Brain microvascular endothelial cell (primary cell): ENCODE measurements around the gene MSI2.

Experiments used
- DNase-seq: peaks from one replicate; pipeline ENCODE4 v3.0.0-alpha.2; 2020
- H3K27ac ChIP-seq: fragments of 250-450 bp; sonication (Bioruptor Pico); 2 replicates; pipeline ENCODE4 v1.5.1; 2020; ENCODE audit warnings: mild to moderate bottlenecking, moderate library complexity
- H3K27me3 ChIP-seq: fragments of 250-450 bp; sonication (Bioruptor Pico); replicated peaks from 2 replicates; pipeline ENCODE4 v1.5.1; 2020; ENCODE audit warnings: mild to moderate bottlenecking
- H3K36me3 ChIP-seq: fragments of 250-450 bp; sonication (Bioruptor Pico); replicated peaks from 2 replicates; pipeline ENCODE4 v1.5.1; 2020; ENCODE audit warnings: mild to moderate bottlenecking
- H3K4me3 ChIP-seq: 2 replicates; pipeline ENCODE4 v1.5.1; 2011; ENCODE audit warnings: low read depth, mild to moderate bottlenecking, control low read depth, low read length, moderate library complexity
- in situ Hi-C: cut with HindIII; loops from 2 replicates; pipeline ENCODE4 v1.10.0; 2017; ENCODE audit warnings: low sequenced_read_pairs, low pct_ligation_motif_present
- TF ChIP-seq, protein P1 (sequence below): IDR thresholded peaks from 2 replicates; pipeline ENCODE4 v1.5.1; 2011; ENCODE audit warnings: low read depth, mild to moderate bottlenecking, moderate library complexity, low read length, control low read depth, inconsistent platforms; ENCODE audit errors: missing control alignments

MSI2 gene

DNA sequence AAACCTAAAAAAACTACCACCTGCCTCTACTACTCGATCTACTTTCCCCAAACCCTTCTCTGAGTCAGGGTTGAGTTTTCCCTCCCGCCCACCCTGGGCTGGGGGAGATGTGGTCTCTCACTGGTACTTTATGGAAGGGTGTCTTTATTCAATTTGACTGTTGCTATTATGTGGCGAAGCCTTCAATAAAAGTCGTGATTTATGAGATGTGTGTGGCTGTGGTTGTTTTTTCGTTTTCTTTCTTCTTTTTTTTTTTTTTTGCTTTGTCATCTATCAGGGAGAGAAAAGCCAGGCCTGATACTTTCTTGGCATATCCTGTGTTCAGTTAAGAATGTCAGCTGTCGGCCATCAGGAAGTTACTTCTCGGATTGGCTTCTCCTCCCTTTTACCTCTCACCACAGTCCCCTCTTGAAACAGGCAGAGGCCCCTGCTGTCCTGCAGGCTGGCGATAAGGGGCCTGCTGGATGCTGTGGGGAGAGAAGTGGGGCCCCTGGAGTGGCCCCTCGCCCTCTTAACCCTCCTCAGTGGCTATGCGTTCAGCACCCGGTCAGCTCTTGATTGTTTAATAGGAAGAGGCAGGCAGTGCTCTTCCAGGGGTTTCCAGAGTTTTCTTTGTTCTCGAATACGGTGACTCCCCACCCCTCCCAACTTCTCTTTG is 123.0 kb downstream of the MSI2 start:
- H3K27ac ChIP-seq: no peak overlapping the region
- TF ChIP-seq, protein P1, sequence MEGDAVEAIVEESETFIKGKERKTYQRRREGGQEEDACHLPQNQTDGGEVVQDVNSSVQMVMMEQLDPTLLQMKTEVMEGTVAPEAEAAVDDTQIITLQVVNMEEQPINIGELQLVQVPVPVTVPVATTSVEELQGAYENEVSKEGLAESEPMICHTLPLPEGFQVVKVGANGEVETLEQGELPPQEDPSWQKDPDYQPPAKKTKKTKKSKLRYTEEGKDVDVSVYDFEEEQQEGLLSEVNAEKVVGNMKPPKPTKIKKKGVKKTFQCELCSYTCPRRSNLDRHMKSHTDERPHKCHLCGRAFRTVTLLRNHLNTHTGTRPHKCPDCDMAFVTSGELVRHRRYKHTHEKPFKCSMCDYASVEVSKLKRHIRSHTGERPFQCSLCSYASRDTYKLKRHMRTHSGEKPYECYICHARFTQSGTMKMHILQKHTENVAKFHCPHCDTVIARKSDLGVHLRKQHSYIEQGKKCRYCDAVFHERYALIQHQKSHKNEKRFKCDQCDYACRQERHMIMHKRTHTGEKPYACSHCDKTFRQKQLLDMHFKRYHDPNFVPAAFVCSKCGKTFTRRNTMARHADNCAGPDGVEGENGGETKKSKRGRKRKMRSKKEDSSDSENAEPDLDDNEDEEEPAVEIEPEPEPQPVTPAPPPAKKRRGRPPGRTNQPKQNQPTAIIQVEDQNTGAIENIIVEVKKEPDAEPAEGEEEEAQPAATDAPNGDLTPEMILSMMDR: no peak
- DNase-seq: no peak
- H3K27me3 ChIP-seq: no peaks in the 10 kb centered on the region
- H3K36me3 ChIP-seq: no peaks in the 10 kb centered on the region
- no peak overlapping the region for H3K4me3 ChIP-seq
- in situ Hi-C loops: no loop called here

DNA sequence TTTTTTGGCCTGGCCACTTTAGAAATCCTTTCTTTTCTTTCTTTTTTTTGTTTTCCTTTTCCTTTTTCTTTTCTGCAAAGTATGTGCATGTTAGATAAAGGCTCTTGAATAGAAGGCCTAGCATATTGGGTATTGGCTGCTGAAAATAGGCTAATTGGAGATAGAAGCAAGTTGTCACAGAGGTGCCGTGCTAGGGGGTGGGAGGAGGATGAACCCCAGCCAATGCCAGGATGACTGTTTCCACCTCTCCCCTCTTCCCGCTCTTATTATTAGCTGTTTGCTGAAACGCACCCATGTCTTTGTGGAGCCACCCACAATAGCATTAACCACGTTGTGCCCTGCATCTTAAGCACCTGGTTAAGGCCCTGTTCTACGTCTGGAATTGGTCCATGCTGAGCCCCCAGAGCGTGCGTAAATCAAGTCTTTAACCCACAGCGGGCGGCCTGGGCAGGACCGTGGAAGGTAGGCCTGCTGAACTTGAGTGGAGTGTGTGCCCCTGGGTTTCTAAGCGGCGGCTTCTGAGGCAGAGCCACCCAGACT is 123.6 kb downstream of the MSI2 start:
- in situ Hi-C loops: no loop called here
- Histone ChIP-seq H3K27ac (no peak overlapping the region), H3K36me3 (no peaks in the 10 kb centered on the region), H3K27me3 (no peaks in the 10 kb centered on the region), H3K4me3 (no peak overlapping the region)
- no peak for DNase-seq
- TF ChIP-seq, protein P1: no peak

DNA sequence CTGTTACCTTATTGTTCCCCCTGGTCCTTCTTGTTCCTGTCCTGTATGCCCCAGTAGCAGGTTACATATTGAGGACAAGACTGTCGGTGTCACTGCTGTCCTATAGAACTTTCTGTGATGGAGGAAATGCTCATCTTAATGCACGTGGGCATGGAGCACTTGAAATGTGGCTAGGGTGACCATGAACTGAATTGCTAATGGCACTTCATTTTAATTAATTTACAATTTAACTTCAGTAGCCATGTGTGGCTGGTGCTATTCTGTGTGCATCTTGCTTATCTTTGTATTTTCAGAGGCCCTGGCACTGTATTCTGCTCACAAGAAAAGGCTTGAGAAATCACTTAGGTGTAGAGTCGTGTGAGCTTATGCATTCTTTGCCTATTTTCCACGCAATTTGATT is 125.2 kb downstream of the MSI2 start:
- Histone ChIP-seq H3K36me3 (no peaks in the 10 kb centered on the region), H3K27ac (no peak overlapping the region), H3K4me3 (no peak overlapping the region), H3K27me3 (no peaks in the 10 kb centered on the region)
- DNase-seq: no peak
- in situ Hi-C loops: no loop called here
- TF ChIP-seq, protein P1: no peak

DNA sequence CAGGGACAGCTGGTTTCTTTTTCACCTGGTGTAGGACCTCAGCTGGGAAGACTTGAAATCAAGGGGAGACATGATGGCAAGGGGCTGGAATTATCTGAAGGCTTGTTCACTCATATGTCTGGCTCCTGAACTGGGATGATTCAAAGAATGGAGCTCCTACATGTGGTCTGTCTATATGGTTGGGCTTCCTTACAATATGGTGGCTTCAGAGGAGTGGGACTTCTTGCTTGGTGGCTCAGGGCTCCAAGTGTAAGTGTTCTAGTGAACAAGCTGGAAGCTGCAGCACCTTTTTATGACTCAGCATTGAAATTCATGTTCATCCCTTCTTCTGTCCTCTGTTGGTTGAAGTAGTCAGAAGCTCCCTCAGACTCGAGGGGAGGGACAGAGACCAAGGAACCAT is 127.9 kb downstream of the MSI2 start:
- in situ Hi-C loops: no loop called here
- DNase-seq: no peak

DNA sequence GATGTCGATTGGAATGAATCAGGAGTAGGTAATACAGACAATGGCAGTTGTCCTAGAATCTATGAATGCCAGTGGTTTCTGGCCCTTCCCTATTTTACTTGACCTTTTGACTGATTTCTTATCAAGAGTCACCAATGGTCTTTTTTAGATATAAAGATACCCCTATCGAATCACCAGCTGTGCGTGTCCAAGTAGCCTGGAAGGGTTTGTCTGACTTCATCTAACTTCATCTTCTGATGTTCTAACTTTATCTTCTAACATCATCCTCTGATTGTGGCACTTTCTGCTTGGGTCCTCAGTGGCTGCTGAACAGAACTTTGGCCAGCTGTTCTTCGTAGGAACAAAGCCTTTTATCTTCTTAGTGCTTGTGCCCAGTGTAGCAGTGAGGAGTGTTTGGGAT is 129.7 kb downstream of the MSI2 start:
- no peaks in the 10 kb centered on the region for H3K27me3 ChIP-seq
- H3K27ac ChIP-seq: no peak overlapping the region
- no peaks in the 10 kb centered on the region for H3K36me3 ChIP-seq
- in situ Hi-C loops: no loop called here
- no peak for DNase-seq
- no peak overlapping the region for H3K4me3 ChIP-seq
- TF ChIP-seq, protein P1: no peak

More for the DNA sequence above, 127.9 kb downstream of the MSI2 start:
- H3K36me3 ChIP-seq: no peaks in the 10 kb centered on the region
- TF ChIP-seq, protein P1: no peak
- no peaks in the 10 kb centered on the region for H3K27me3 ChIP-seq
- no peak overlapping the region for H3K27ac ChIP-seq
- no peak overlapping the region for H3K4me3 ChIP-seq

DNA sequence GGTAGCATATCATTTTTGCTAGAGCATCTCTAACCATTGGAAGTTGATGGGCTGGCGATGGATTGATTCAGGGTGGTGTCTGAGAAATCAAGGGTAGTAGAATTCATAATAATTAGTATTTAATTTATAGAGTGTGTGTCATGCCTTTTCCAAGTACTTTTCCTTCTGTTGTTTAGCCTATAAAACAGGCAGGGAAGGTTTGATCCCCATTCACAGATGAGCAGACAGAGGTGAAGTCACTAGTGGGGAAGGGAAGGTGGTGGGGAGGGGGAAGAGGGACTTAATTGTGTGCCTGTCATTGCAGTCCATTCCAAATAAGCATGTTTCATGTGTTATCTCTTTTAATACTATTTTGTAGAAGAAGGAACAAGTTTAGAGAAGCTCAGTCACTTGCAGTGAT is 131.3 kb downstream of the MSI2 start:
- in situ Hi-C loops: no loop called here
- no peak overlapping the region for H3K27ac ChIP-seq
- no peaks in the 10 kb centered on the region for H3K27me3 ChIP-seq
- H3K4me3 ChIP-seq: no peak overlapping the region
- TF ChIP-seq, protein P1: no peak
- no peak for DNase-seq
- H3K36me3 ChIP-seq: no peaks in the 10 kb centered on the region
